ENCODE measurements around the gene STPG3.
"Not testable (repeated sequence)": the region's sequence is repeated elsewhere in the genome, so short reads cannot be mapped to it uniquely, and the experiment has no call there.

Gene STPG3

DNA sequence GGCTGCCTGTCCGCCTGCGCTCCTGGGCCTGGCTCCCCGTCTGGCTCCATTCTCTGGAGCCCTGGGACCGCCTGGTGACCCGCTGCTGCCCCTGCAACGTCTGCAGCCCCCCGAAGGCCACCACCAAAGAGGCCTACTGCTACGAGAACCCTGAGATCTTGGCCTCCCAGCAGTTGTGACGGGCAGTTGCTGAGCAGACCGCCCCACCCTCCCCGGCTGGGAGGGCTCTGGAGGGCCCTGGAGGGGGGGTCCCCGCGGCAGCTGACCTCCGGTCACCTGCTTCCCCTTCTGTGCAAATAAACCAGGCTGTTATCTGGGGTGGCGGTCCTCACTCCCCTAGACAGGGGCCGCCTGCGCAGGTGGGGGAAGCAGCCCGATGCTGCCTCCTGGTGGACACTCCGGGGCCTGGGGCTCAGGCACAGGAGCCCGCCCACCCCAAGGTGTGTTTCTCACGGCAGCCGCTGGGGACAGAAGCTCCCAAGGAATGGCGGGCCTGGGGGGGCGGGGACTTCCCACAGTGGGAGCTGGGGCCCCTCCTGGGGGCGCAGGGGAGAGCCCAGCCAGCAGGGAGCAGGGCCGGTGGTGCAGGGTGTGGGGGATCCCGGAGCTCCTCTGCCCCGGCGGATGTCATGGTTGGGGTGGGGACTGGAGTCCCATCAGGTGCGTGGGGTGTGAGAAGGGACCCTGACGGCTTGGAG is 14.7 kb upstream of the STPG3 start:
- DNase-seq (ENCODE audit: low read depth) = no peak
- TF ChIP-seq, protein P1, sequence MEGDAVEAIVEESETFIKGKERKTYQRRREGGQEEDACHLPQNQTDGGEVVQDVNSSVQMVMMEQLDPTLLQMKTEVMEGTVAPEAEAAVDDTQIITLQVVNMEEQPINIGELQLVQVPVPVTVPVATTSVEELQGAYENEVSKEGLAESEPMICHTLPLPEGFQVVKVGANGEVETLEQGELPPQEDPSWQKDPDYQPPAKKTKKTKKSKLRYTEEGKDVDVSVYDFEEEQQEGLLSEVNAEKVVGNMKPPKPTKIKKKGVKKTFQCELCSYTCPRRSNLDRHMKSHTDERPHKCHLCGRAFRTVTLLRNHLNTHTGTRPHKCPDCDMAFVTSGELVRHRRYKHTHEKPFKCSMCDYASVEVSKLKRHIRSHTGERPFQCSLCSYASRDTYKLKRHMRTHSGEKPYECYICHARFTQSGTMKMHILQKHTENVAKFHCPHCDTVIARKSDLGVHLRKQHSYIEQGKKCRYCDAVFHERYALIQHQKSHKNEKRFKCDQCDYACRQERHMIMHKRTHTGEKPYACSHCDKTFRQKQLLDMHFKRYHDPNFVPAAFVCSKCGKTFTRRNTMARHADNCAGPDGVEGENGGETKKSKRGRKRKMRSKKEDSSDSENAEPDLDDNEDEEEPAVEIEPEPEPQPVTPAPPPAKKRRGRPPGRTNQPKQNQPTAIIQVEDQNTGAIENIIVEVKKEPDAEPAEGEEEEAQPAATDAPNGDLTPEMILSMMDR (conservative IDR thresholded peaks at IDR 0.05; ENCODE audit: low read depth, low read length) = peak; percentile 97
- peak overlapping the region; percentile 36 for H3K4me3 ChIP-seq (ENCODE audit: low read length)

GRCh38 chr9:137236936-137237421 is 14.1 kb upstream of the STPG3 start:
- H3K4me3 ChIP-seq (ENCODE audit: low read length) = peak overlapping the region; percentile 36
- DNase-seq (ENCODE audit: low read depth) = no peak
- TF ChIP-seq, protein P1 (conservative IDR thresholded peaks at IDR 0.05; ENCODE audit: low read depth, low read length) = no peak

DNA sequence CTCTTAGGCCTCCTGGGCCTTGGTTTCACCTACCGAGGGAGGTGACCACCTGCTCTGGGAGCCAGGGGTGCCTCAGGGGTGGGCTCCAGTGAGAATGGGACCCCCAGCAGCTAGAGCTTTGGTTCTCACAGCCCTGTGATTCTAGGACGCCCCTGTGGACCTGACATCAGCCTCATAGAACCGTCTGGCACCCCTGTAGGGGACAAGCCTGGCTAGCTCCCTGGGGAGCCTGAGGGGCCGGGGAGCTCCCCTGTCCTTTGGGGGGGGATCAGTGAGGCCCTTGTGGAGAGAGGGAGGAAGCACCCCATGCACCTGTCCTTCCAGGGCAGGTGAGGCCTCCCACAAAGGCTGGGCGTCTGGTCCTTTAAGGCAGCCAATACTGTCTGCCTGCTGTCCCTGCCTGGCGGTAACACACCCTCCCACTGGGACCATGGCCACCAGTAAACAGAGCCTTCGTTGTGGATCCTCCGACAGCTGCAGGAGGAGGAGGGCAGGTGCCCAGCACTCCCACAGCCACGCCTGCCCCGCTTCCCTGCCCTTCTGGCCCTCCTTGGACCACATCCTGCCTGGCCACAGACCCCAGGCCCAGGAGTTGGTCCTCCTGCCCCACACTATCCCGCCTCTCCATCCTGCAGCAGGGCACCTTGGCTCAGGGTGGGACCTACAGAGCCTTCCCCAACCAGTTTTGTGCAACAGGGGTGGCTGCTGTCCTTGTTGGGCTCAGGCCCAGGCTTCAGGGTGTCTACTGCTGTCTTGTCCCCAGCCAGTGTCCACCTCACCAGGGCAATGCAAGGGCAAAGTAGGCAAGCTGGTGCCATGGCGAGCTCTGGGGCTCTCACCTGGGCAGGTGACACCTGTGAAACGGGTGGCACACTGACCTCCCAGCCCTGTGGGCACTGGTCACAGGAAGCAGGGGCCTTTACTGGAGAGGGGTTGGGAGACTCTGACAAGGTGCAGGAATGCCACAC is 13.0 kb upstream of the STPG3 start:
- TF ChIP-seq, protein P1 (conservative IDR thresholded peaks at IDR 0.05; ENCODE audit: low read depth, low read length) = no peak
- DNase-seq (ENCODE audit: low read depth) = no peak

DNA sequence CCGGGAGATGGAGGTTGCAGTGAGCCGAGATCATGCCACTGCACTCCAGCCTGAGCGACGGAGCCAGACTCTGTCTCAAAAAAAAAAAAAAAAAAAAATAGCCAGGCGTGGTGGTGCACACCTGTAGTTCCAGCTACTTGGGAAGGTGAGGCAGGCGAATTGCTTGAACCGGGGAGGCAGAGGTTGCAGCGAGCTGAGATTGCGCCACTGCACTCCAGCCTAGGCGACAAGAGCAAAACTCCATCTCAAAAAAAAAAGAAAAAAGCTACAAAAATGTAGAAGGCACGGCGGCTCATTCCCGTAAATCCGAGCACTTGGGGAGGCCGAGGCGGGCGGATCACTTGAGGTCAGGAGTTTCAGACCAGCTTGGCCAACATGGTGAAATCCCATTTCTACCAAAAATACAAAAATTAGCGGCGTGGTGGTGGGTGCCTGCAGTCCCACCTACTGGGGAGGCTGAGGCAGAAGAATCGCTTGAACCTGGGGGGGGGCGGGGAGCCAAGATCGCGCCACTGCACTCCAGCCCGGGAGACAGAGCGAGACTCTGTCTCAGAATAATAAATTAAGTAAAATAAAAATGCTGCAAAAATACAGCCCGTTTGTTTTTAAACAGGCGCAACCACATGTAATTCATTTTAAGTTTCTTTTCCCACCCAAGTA is 11.4 kb upstream of the STPG3 start:
- peak overlapping the region; percentile 55 for H3K4me3 ChIP-seq (ENCODE audit: low read length)
- DNase-seq (ENCODE audit: low read depth) = not testable (repeated sequence)

More for the DNA sequence above, 13.0 kb upstream of the STPG3 start:
- H3K4me3 ChIP-seq (ENCODE audit: low read length) = no peak overlapping the region

DNA sequence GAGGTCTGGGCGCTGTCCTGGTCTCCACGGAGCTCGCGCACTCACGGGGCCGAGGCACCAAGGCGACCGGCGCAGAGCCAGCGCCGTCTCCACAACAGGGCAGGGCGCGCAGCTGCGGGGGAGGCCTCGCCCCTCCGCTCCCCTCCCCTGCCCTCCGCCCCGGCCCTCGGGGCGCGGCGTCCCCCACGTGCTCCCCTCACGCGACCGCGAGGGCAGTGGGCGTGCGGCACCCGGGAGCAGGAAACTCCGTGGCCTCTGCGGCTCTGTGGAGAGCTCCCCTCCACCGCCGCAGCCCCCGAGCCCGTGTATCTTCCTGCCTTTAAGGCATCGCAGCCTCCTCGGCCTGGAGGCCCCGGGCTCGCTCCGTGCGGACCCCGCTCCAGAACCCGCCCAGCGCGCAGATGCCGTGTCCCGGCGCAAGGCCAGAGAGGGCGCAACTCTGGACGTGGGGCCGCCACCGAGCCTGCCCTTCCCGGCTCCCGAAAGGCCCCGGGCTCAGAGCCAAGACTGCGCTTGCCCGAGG is 10.7 kb upstream of the STPG3 start:
- TF ChIP-seq, protein P1 (conservative IDR thresholded peaks at IDR 0.05; ENCODE audit: low read depth, low read length) = no peak
- H3K4me3 ChIP-seq (ENCODE audit: low read length) = peak overlapping the region; percentile 55
- no peak for DNase-seq (ENCODE audit: low read depth)

DNA sequence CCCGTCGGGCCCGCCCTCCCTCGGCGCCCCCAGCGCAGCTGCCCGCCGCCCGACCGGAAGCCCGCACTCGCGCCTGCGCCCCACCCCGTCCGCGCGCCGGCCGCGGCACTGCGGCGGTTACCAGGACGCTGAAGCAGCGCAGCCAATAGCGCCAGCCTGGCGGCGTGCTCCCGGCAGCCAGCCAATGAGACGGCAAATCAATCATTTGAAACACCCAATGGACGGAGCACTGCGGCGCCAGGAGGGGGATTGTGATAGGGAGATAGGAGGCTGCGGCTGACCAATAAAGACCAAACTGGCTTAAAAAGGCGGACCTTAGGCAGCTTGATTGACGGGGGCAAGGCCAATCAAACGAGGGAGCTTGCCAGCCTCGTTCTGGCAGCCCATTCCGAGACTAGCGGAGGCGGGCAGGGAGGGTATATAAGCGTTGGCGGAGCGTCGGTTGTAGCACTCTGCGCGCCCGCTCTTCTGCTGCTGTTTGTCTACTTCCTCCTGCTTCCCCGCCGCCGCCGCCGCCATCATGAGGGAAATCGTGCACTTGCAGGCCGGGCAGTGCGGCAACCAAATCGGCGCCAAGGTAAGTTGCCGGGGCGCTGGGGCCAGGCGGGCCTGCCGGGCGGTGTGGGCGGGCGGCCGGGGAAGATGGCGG is 10.1 kb upstream of the STPG3 start, which contains the start of gene TUBB4B:
TUBB4B (plus strand) TSS at position 447 of the 649 bp plus-strand sequence; CDS start at position 521, 74 bp downstream.
- DNase-seq (ENCODE audit: low read depth) = peak; percentile 99
- TF ChIP-seq, protein P1 (conservative IDR thresholded peaks at IDR 0.05; ENCODE audit: low read depth, low read length) = no peak

More for the DNA sequence above, 10.1 kb upstream of the STPG3 start, which contains the start of gene TUBB4B:
- H3K4me3 ChIP-seq (ENCODE audit: low read length) = peak within 1 kb of the TSS; percentile 77
